HepG2 (cell line): ENCODE measurements around the gene OPRL1. TPM values are rescaled to one million over a fixed set of nuclear protein-coding genes. Genes with fewer than 3 reads are reported as not detected.
A peak's percentile ranks its signal among the peaks of the same experiment; 100 is the strongest.

ENCODE experiments used
- ATAC-seq: fragments of 200-7000 bp; cut with Tn5 transposase; 3 replicates; pipeline ENCODE4 v1.9.1; 2020; ENCODE audit warnings: mild to moderate bottlenecking, moderate library complexity
- BruUV-seq: library from RNA; stranded (reverse); fragments of 400-500 nt; replicated peaks from 2 replicates; lab custom pipeline; 2021; lab: Mats Ljungman, UMichigan
- CTCF ChIA-PET: fragments of 300-600 bp; formaldehyde crosslinking; extraction: SDS; loops from one replicate; lab custom pipeline; 2021; ENCODE audit warnings: low total read pairs, inconsistent platforms, low intra/inter-chr PET ratio; lab: Yijun Ruan, JAX
- POLR2A ChIA-PET: fragments of 350-600 bp; sonication (Branson Sonifier 250); formaldehyde crosslinking; loops from one replicate; lab custom pipeline; 2020; ENCODE audit warnings: antibody characterized with exemption, inconsistent platforms; lab: Yijun Ruan, JAX
- DNase-seq: peaks from one replicate; pipeline ENCODE4 v3.0.0-alpha.2; 2015; ENCODE audit warnings: low spot score
- FAIRE-seq: peaks from 3 replicates; lab custom pipeline; 2011; peaks lifted over from hg19 to GRCh38; lab: Jason Lieb, UNC
- H2AFZ ChIP-seq: one replicate; pipeline ENCODE4 v1.6.1; 2011; ENCODE audit warnings: low read length, inconsistent platforms
- H3K27ac ChIP-seq: fragments of 300-600 bp; 3 replicates; pipeline ENCODE4 v1.8.0; 2011; ENCODE audit warnings: mixed run types, mild to moderate bottlenecking, mixed read lengths, low read length, inconsistent platforms; ENCODE audit not compliant: insufficient read depth; ENCODE audit errors: extremely low read length
- H3K27me3 ChIP-seq, 2 experiments: fragments of 200-600 bp in 1 of 2; 2 replicates in 1 of 2; 3 replicates in 1 of 2; pipeline versions ENCODE4 v1.6.0 to v1.8.0; 2011; ENCODE audit warnings: low read length in 2 of 2, mild to moderate bottlenecking in 2 of 2, moderate library complexity in 2 of 2, inconsistent platforms in 1 of 2; ENCODE audit not compliant: insufficient read depth in 2 of 2, control insufficient read depth in 1 of 2
- H3K36me3 ChIP-seq, 2 experiments: fragments of 200-600 bp in 1 of 2; replicated peaks in 1 of 2; 2 replicates in 1 of 2; 3 replicates in 1 of 2; pipeline versions ENCODE4 v1.5.1 to v1.8.0; 2011; ENCODE audit warnings: low read length in 2 of 2, inconsistent platforms in 1 of 2; ENCODE audit not compliant: insufficient read depth in 2 of 2, control insufficient read depth in 1 of 2
- H3K4me1 ChIP-seq: 2 replicates; pipeline ENCODE4 v1.5.1; 2012; ENCODE audit warnings: low read length, inconsistent platforms; ENCODE audit not compliant: insufficient read depth
- H3K4me2 ChIP-seq: 2 replicates; pipeline ENCODE4 v1.6.0; 2011; ENCODE audit warnings: low read depth, low read length, inconsistent platforms
- H3K4me3 ChIP-seq, 3 experiments: fragments of 200-600 bp in 1 of 3; sonication (generic), shearing (Covaris generic) in 1 of 3; replicated peaks in 1 of 3; 2 replicates each; pipeline ENCODE4 v1.5.1; 2011 to 2016; ENCODE audit warnings: low read length in 3 of 3, inconsistent platforms in 2 of 3, low read depth in 2 of 3, mild to moderate bottlenecking in 2 of 3, control low read depth in 1 of 3, mixed read lengths in 1 of 3; ENCODE audit not compliant: insufficient read depth in 1 of 3
- H3K79me2 ChIP-seq: one replicate; pipeline ENCODE4 v1.6.1; 2011; ENCODE audit warnings: low read length, inconsistent platforms; ENCODE audit not compliant: insufficient read depth
- H3K9ac ChIP-seq: 2 replicates; pipeline ENCODE4 v1.6.0; 2011; ENCODE audit warnings: mild to moderate bottlenecking, low read depth, low read length, inconsistent platforms; ENCODE audit not compliant: insufficient read depth
- H3K9me3 ChIP-seq: 2 replicates; pipeline ENCODE4 v1.5.1; 2012; ENCODE audit warnings: mild to moderate bottlenecking, low read length
- H4K20me1 ChIP-seq: 2 replicates; pipeline ENCODE4 v1.6.0; 2011; ENCODE audit warnings: inconsistent platforms, mild to moderate bottlenecking, low read length, moderate library complexity; ENCODE audit not compliant: insufficient read depth
- GZF1 ChIP-seq: sonication (generic); formaldehyde crosslinking; IDR thresholded peaks from 2 replicates; pipeline ENCODE4 v1.5.1; 2020; ENCODE audit warnings: mild to moderate bottlenecking, missing genetic modification reagents
- MYPOP ChIP-seq: sonication (generic); formaldehyde crosslinking; IDR thresholded peaks from 2 replicates; pipeline ENCODE4 v1.8.1; 2023; ENCODE audit warnings: mild to moderate bottlenecking, moderate library complexity, missing genetic modification reagents
- PHF20 ChIP-seq: sonication (generic); formaldehyde crosslinking; IDR thresholded peaks from 2 replicates; pipeline ENCODE4 v1.5.0; 2020; ENCODE audit warnings: mild to moderate bottlenecking, missing genetic modification reagents
- RBM39 ChIP-seq: fragments of 200-400 bp; formaldehyde crosslinking; IDR thresholded peaks from one replicate; pipeline ENCODE4 v1.6.1; 2018; ENCODE audit warnings: antibody characterized with exemption, mild to moderate bottlenecking, low read depth, low read length; ENCODE audit not compliant: poor library complexity, severe bottlenecking
- SMAD9 ChIP-seq: sonication (generic); formaldehyde crosslinking; IDR thresholded peaks from 2 replicates; pipeline ENCODE4 v1.5.1; 2020; ENCODE audit warnings: mild to moderate bottlenecking, missing genetic modification reagents
- SRSF1 ChIP-seq: fragments of 200-400 bp; formaldehyde crosslinking; optimal IDR thresholded peaks from 2 replicates; pipeline ENCODE3; 2017; ENCODE audit warnings: mild to moderate bottlenecking, low read depth, low read length, moderate library complexity
- STAT5B ChIP-seq: sonication (generic); formaldehyde crosslinking; IDR thresholded peaks from 2 replicates; pipeline ENCODE4 v1.4.0; 2020; ENCODE audit warnings: missing genetic modification reagents
- ZNF318 ChIP-seq: sonication (generic); formaldehyde crosslinking; IDR thresholded peaks from 2 replicates; pipeline ENCODE4 v1.4.0; 2020; ENCODE audit warnings: mild to moderate bottlenecking, missing genetic modification reagents
- ZNF460 ChIP-seq: sonication (generic); formaldehyde crosslinking; IDR thresholded peaks from 2 replicates; pipeline ENCODE4 v1.5.1; 2020; ENCODE audit warnings: missing genetic modification reagents, mild to moderate bottlenecking, borderline replicate concordance
- ZNF547 ChIP-seq: sonication (generic); formaldehyde crosslinking; IDR thresholded peaks from 2 replicates; pipeline ENCODE4 v1.5.1; 2020; ENCODE audit warnings: mild to moderate bottlenecking, missing genetic modification reagents
- ZNF605 ChIP-seq: sonication (generic); formaldehyde crosslinking; IDR thresholded peaks from 2 replicates; pipeline ENCODE4 v1.8.0; 2022; ENCODE audit warnings: mild to moderate bottlenecking, missing genetic modification reagents
- ZNF720 ChIP-seq: sonication (generic); formaldehyde crosslinking; IDR thresholded peaks from 2 replicates; pipeline ENCODE4 v1.4.0; 2020; ENCODE audit warnings: missing genetic modification reagents
- ZNF782 ChIP-seq: sonication (generic); formaldehyde crosslinking; IDR thresholded peaks from 2 replicates; pipeline ENCODE4 v1.4.0; 2020; ENCODE audit warnings: missing genetic modification reagents, mild to moderate bottlenecking, borderline replicate concordance
- ZSCAN25 ChIP-seq: sonication (generic); formaldehyde crosslinking; IDR thresholded peaks from 2 replicates; pipeline ENCODE4 v1.8.0; 2022; ENCODE audit warnings: mild to moderate bottlenecking, missing genetic modification reagents
- WGBS: methylation state at CpG from one replicate; pipeline ENCODE4 v1.1.6; 2017; ENCODE audit warnings: low lambda C conversion rate; 5-methylcytosine and 5-hydroxymethylcytosine counted together
- in situ Hi-C: cut with HindIII; loops from 2 replicates; pipeline ENCODE4 v1.10.0; 2017; ENCODE audit warnings: low pct_unique_long_range_greater_than_20kb; ENCODE audit not compliant: extremely low pct_ligation_motif_present
- intact Hi-C: fragments of 100-400 bp; cut with micrococcal nuclease; formaldehyde crosslinking; loops from one replicate; pipeline ENCODE4 v1.10.0; 2022; ENCODE audit not compliant: unreplicated experiment
- polyA plus RNA-seq, 8 experiments: library from polyadenylated mRNA; depleted of rRNA in 3 of 8; stranded (reverse) in 7 of 8; unstranded in 1 of 8; fragments of >200 nt; fragmentation: Illumina TruSeq in 4 of 8; extraction: Trizol in 4 of 8; gene quantifications; 2 replicates each; pipeline versions ENCODE4 v1.2.1 to v1.2.3, GENCODE V29; 2011 to 2016; ENCODE audit warnings: low read depth in 4 of 8, missing spikeins in 1 of 8, mixed read lengths in 1 of 8; ENCODE audit not compliant: insufficient read depth in 1 of 8
- total RNA-seq, 5 experiments: library from RNA; depleted of rRNA; stranded (reverse); fragments of >200 nt; fragmentation: Illumina TruSeq; extraction: Trizol; gene quantifications; 2 replicates each; pipeline ENCODE4 v1.2.3, GENCODE V29; 2016; ENCODE audit warnings: low read depth in 1 of 5

The OPRL1 gene
- total and polyA plus RNA-seq, 2 of the 13 experiments (the other 11 are each of a cell fraction or from before 2014, with no cell fraction given): 0.35 to 0.71 TPM

- CTCF ChIA-PET: no interaction called here
- WGBS: 86% methylated on average over 13 of the region's 17 CpGs
- Histone ChIP-seq H2AFZ (no peak overlapping the region), H3K27me3 (no peaks in the 10 kb centered on the region), H3K79me2 (peaks cover 18% of the 10 kb centered on the region), H3K27ac (peak overlapping the region; percentile 82), H3K4me2 (peak overlapping the region; percentile 92), H3K4me3 (peak overlapping the region; percentile 57 to 84 (median 71); a peak in 5 of 6 replicates), H3K9ac (peak overlapping the region; percentile 82), H3K4me1 (peaks cover 50% of the 10 kb centered on the region), H3K9me3 (no peaks in the 10 kb centered on the region), H3K36me3 (peaks cover 23 to 32% of the 10 kb centered on the region in 2 experiments), H4K20me1 (no peaks in the 10 kb centered on the region)
- ATAC-seq (no peak), DNase-seq (no peak), FAIRE-seq (no peak)
- intact Hi-C loops (no loop called here), in situ Hi-C loops (no loop called here)
- BruUV-seq: TSS peak; percentile 62
- POLR2A ChIA-PET: interaction anchor here (0.7 to 10.1 kb wide), 20 partner anchors 9 to 408 kb away, joined by 3 to 252 read pairs (median 3); partner anchors contain the start of genes GMEB2, OPRL1, PCMTD2 and PRPF6
- 0 out of 2 replicates have a peak, but pooled peaks have one; percentile 11 for TF ChIP-seq STAT5B
- peak; percentile 11; the same call in 1 of the 2 replicates for TF ChIP-seq ZNF460
- TF ChIP-seq ZNF318 (CRISPR knock-in tag): no peak
- TF ChIP-seq PHF20 (CRISPR knock-in tag): 0 out of 2 replicates have a peak, but pooled peaks have one; percentile 21
- TF ChIP-seq RBM39: peak; percentile 68
- peak; percentile 99; the same call in 1 of the 2 replicates for TF ChIP-seq ZSCAN25 (CRISPR knock-in tag)
- 0 out of 2 replicates have a peak, but pooled peaks have one; percentile 10 for TF ChIP-seq ZNF720
- peak; percentile 2; the same call in 1 of the 2 replicates for TF ChIP-seq ZNF605 (CRISPR knock-in tag)
- no peak; the same call in 1 of the 2 replicates for TF ChIP-seq GZF1 (CRISPR knock-in tag)
- TF ChIP-seq ZNF782 (CRISPR knock-in tag): peak; percentile 26; the same call in 1 of the 2 replicates
- peak; percentile 19 for TF ChIP-seq SRSF1
- TF ChIP-seq ZNF547 (CRISPR knock-in tag): no peak
- TF ChIP-seq MYPOP (CRISPR knock-in tag): no peak
- TF ChIP-seq SMAD9 (CRISPR knock-in tag): 0 out of 2 replicates have a peak, but pooled peaks have one; percentile 19
These were observed 44.6 kb upstream of the OPRL1 start for GRCh38 chr20:64035066-64035932.
